ENCODE measurements around the gene TCEANC2.
A peak's percentile ranks its signal among the peaks of the same experiment; 100 is the strongest.

Gene TCEANC2

DNA sequence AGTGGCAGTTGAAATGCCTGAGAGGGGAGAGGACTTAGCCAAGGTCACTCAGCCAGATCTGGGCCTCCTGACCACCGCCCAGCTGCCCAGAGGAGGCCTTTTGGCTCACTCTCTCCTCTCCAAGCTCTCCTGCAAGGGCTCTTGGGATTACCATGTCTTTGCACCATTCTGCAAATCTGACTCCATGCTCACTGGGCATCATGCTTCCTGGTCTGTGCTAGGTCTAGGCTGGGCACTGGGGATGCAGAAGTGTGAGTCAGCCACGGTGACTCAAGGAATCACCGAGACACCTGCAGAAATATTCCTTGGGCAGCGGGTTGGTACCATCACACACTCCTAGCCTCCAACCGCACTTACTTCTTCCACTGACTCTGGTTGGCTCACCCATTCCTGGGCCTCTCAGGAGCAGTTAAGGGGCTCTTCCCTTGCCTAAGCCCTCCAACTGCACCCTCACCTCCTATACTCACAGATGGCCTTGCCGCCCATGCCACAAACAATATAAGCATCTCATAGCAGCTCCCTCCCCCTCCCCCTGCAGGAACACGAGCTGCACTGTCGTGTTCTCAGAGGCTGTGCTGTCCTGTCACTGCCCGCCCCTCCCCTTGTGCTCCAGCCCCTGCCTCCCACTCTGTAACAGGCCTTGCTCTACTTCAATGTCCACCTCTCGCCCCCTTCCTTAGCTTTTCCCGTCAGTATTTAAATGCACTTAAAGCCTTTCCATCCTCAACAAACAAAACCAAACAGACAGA is 64.6 kb downstream of the TCEANC2 start:
- no peak for DNase-seq

GRCh38 chr1:54118704-54119103 is 65.3 kb downstream of the TCEANC2 start:
- DNase-seq: no peak

GRCh38 chr1:54120018-54120697 is 66.8 kb downstream of the TCEANC2 start:
- DNase-seq: no peak

DNA sequence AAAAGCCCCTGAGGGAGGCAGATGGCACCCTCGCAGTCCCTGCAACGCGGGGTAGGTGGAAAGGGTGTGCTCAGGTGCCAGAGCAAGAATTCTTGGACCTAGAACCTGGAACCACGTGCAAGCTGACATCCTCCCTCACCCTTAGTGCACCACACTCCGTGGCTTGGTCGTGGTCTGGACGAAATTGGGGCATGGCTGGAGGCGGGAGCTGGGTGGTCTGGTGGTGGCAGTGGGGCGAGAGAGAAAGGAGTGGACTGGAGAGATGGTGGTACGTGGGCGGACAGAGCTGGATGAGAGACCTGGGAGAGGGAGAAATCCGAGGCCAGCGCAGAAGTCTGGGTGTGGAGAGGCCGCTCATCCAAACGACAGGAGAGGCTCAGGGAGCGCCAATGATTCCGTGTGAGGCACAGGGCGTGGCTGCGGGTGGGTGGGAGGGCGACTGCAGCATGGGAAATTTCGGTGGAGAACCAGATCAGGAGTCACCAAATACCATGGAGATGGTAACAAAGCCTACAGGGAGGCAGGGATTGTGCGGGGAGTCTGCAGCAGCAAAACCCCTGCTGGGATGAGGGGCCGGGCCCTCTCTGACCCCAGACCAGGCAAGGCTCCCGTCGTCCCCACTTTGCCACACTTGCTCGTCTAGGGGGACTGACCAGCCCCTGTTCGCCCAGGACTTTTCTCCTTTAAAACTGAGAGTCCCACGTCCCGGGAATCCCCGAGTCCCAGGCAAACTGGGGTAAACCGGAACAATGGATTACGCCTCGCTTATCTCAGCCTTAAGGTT is 67.5 kb downstream of the TCEANC2 start:
- no peak for DNase-seq

- DNase-seq: peak; percentile 59
These were observed 68.2 kb downstream of the TCEANC2 start for GRCh38 chr1:54121482-54122134.

DNA sequence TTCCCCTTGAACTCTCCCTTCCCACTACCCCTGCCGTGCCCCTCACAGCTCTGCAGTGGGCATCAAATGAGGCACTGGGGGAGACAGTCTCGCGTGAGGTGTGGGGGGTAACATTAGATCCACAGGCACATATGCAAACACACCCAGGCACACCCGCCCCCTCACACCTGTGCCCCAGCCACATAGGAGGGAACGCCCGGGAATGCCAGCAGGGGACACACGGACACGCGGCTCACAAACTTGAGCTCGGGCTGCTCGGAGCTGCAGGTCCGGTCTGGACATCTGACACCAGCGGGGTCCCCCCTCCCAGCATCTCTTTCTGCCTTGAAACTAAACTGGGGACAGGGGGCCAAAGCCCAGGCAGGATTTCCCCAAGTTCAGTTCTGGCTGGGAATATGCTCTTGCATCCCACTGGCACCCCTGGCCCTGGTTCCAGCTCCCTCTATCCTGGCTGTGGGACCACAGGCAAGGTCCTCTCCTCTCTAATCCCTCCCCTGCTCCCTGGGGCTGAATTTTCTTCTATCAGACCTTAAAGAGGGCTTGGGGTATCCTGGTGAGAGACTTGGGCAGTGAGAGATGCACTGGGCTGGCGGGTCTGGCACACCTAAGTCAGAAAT is 68.8 kb downstream of the TCEANC2 start:
- no peak for DNase-seq

DNA sequence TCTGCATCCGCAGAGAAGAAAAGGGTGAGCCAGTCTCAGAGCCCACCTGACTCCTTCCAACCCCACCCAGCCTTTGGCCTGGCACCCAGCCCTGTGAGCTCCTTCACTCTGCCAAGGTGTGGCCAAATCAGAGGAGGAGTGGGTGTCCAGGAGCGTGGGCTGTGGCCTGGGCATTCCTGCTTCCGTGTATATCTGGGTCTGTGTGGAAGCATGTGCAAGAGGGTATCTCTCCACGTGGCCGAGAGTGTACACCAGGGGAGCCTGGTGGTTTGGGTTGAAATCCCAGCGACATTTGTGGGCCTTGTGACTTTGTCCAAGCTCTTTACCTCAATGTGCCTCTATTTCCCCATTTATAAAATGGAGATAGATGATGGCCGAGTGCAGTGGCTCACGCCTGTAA is 69.6 kb downstream of the TCEANC2 start:
- no peak for DNase-seq

- DNase-seq: peak; percentile 11
These were observed 71.1 kb downstream of the TCEANC2 start for GRCh38 chr1:54124472-54124871.

DNA sequence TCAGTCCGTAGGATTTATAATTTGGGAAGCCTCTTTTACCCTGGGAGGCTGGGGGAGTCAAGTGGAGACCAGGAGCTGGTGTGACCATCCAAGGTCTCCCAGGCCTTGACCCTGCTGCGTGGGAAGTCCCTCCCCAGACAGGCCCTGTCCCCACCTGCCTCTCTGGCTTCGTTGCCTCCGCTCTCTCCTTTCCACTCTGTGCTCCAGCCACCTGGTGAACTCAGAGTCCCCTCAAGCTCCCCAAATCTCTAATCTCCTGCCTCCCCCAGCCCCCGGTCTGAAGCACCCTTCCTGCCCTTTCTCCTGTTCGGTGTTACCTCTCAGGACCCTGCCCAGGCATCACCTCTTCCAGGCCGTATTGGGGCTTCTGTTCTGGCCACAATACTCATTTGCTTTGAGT is 71.5 kb downstream of the TCEANC2 start:
- no peak for DNase-seq

DNA sequence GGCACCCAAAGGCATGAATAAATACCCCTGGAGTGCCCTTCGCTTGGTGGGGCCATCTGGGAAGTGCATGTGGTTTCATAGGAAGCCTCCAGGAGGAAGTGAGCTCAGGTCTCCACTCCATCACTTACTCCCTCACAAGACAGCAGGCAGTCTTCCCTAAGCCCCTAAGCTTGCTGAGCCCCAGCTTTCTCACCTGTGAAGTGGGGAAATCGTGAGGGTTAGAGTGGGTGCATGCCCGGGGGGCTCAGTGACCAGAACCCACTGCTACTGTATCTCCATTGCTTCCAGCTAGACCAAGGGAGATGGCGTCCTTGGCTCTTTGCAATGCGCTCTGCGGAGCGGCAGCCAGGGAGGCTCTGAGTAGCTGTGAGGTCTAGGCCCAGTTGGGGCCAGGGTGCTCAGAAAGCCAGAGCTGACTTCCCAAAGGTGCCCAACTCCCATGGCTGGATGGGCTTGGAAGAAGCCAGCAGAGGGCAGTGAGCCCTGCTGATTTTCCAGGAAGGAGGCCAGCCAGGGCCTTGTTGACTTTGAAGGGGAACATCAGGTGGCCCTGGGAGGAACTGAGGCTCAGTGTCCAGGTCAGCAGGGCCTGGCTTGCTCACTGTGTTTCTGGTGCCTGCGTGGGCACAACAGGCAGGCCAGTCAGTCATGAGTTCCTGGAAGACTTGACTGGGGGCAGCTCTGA is 72.1 kb downstream of the TCEANC2 start:
- no peak for DNase-seq

DNA sequence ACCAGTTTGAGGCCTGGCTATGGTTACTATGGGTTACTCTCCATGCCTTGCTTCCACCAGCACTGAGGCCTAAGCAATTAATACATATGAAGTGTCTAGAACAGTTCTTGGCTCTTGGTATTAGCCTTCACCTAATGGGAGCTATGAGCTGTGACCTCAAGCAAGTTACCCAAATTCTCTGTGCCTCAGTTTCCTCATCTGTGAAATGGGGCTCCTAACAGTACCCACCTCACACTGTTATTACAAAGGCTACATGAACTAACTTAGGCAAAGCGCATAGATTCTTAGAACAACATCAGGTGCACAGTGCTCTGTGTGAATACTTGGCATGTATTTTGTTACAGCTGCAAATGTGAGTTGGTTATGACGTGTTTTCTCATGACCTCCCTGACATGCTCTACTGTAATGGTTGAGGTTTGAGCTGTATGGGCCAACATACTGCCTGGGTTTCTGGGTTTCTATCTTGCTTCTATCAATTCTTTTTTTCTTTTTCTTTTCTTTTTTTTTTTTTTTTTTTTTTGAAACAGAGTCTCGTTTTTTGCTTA is 72.9 kb downstream of the TCEANC2 start:
- DNase-seq: no peak

GRCh38 chr1:54127594-54128300 is 74.3 kb downstream of the TCEANC2 start:
- no peak for DNase-seq

- DNase-seq: no peak
These were observed 76.5 kb downstream of the TCEANC2 start for GRCh38 chr1:54129858-54130257.

- no peak for DNase-seq
These were observed 78.0 kb downstream of the TCEANC2 start for GRCh38 chr1:54131419-54131818.

GRCh38 chr1:54132495-54132894 is 79.1 kb downstream of the TCEANC2 start:
- DNase-seq: no peak

DNA sequence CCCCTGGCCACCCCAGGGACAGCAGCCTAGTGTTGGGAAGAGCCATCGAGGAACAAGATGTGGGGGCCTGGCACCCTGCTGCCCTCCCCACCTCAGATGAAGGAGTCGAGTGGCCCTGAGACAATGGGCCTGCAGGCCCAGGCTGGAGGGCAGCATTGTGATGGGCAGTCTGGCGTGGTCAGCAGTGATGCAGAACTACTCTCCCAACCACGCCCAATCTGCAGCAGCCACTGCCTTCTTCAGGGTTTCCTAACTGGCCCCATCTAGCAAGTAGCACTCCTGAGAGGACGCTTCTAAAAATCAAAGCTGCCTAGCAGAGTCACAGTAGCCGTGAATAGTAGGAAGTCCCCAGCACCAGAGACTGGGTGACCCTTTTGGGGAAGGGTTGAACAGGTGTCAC is 80.9 kb downstream of the TCEANC2 start:
- DNase-seq: no peak

DNA sequence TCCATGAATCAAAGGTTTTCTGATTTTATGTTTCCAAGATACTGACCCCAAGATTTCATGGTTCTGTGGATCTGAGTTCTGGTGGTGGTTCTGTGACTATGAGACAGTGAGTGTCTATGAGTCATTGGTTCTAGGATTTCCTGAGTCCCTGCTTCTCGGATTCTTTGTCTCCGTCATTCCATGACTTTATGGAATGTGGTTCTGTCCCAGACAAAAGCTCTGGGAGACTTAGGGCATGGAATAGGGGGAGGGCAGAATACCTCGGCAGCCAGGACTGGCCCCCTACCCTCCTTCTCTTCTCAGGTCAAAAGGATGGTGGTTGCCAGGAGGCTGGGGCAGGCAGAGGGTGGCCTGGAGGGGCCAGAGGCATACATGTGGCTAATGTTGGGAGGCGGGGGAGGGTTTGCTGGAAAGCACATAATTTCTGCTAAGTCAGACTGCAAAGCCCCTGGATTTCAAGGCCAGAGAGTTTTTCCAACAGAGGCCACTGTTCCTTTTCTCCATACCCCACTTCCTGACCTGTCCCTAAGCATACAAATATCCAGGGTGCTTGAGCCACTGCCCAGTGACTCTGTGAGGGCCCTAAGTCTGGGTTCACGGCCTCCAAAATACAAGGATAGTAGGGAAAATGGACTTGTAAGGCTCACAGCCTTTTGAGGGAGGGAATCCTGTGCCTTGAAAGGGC is 82.2 kb downstream of the TCEANC2 start:
- DNase-seq: no peak

DNA sequence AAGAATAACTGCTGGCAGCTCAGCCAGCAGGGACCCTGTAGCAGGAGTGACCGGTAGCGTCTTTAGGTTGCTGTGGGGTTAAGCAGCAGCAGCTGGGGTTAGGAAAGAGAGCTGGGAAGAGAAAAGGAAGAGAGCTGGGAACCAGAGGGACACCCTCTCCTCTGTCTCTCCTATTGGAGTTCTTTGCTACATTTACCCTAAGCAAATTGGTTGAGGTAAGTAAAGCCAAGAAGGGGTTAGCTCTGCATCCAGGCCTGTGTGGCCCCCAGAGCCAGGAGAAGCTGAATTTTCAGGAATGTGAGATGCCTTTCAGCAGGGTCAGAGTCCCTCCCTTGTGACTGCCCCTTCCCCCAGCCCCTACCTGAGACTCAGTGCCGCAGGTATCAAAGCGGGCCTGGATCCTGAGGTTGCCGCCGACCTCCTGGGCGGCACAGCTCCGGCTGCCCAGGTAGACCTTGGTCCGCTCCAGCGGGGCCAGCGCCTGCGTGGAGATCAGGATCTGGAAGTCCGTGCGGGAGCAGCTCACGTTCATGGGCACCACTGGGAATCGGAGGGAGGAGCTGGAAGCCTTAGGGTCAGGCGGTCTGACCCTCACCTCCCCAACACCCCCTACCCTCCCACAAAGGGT is 83.0 kb downstream of the TCEANC2 start:
- no peak for DNase-seq

DNA sequence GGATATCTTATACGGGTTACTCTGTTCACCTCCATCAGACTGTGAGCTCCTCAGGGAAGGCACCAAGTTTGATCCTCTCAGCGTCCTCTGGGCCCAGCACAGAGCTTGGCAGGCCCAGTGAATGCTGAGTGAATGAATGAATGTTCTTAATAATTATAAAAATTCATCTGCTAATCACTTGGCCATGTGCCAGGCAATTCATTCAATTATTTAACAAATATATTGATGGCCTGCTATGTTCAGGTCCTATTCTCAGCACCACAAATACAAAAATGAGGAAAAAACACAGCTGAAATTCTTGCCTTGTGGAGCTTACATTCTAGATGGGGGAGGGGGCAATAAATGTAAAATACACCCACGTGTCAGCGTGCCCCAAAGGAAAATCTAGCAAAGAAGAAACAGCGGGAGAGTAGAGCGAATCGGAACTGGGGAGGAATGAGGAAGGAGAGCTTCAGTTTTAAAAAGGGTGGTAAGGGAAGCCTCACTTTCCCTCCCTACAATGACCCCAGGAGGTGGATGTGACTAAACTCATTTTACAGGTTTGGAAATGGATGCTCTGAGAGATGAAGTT is 83.6 kb downstream of the TCEANC2 start:
- DNase-seq: no peak

DNA sequence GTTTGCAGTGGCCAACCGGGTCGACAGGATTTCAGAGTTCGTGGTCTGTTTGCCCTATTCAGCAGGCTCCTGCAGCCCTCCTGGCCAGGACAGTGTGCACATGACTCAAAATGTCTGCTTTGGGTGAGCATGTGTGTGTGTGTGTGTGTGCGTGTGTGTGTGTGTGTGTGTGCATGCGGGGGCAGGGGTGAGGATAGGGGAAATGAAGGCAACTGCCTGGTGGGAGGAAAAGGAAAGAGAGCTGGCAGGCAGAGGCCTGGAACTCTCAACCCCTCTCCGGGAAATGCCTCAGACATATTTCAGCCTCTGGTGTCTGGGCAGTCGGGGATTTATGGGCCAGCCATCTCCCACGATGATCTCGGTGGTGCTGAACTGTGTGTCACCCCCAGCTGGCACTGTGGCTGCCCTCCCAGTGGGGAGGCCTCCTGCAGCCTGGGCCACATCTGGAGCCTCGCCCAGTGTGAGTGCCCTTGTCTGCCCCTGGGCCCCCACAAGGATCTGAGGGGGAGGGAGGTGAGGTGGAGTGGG is 84.2 kb downstream of the TCEANC2 start:
- no peak for DNase-seq

Measured in DMS79 (cell line).